ENCODE data around the gene SPRYD3.

DNA sequence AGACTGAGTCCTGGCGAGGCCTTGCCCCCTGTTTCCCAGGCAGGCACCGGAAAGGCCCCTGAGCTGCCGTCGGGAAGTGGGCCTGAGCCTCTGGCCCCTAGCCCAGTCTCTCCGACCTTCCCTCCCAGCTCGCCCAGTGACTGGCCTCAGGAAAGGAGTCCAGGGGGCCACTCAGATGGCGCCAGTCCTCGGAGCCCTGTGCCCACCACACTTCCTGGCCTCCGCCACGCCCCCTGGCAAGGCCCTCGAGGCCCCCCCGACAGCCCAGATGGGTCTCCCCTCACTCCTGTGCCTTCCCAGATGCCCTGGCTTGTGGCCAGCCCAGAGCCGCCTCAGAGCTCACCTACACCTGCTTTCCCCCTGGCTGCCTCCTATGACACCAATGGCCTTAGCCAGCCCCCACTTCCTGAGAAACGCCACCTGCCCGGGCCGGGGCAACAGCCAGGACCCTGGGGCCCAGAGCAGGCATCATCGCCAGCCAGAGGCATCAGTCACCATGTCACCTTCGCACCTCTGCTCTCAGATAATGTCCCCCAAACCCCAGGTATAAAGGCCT, 18.4 kb downstream of the SPRYD3 start:
- TF ChIP-seq, protein P1, sequence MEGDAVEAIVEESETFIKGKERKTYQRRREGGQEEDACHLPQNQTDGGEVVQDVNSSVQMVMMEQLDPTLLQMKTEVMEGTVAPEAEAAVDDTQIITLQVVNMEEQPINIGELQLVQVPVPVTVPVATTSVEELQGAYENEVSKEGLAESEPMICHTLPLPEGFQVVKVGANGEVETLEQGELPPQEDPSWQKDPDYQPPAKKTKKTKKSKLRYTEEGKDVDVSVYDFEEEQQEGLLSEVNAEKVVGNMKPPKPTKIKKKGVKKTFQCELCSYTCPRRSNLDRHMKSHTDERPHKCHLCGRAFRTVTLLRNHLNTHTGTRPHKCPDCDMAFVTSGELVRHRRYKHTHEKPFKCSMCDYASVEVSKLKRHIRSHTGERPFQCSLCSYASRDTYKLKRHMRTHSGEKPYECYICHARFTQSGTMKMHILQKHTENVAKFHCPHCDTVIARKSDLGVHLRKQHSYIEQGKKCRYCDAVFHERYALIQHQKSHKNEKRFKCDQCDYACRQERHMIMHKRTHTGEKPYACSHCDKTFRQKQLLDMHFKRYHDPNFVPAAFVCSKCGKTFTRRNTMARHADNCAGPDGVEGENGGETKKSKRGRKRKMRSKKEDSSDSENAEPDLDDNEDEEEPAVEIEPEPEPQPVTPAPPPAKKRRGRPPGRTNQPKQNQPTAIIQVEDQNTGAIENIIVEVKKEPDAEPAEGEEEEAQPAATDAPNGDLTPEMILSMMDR (IDR thresholded peaks at IDR 0.05): no peak
- TF ChIP-seq POLR2AphosphoS5 (IDR thresholded peaks at IDR 0.05) (peak in 1 of 2 donors; percentile 10), POLR2A (IDR thresholded peaks at IDR 0.05; ENCODE audit: low read depth) (no peak)

All from esophagus muscularis mucosa (tissue), 3 donors.